HepG2 (cell line): ENCODE measurements around the gene TMEM125. TPM values are rescaled to one million over a fixed set of nuclear protein-coding genes. Genes with fewer than 3 reads are reported as not detected.
A peak's percentile ranks its signal among the peaks of the same experiment; 100 is the strongest.

Experiments used
- ATF7 ChIP-seq, 2 experiments: fragments of 450-650 bp in 1 of 2; sonication (generic) in 1 of 2; formaldehyde crosslinking in 1 of 2; IDR thresholded peaks; 2 replicates each; pipeline versions ENCODE4 v1.4.0 to v1.6.1; 2016 to 2020; ENCODE audit warnings: antibody characterized with exemption in 1 of 2, mild to moderate bottlenecking in 1 of 2, missing genetic modification reagents in 1 of 2
- ATF7-NPFF ChIP-seq: sonication (generic); formaldehyde crosslinking; IDR thresholded peaks from 2 replicates; pipeline ENCODE4 v1.8.1; 2023; ENCODE audit warnings: mild to moderate bottlenecking, low read depth, missing genetic modification reagents, moderate library complexity
- KDM5A ChIP-seq: fragments of 200-600 bp; sonication (generic); IDR thresholded peaks from 2 replicates; pipeline ENCODE4 v1.7.0; 2018; ENCODE audit warnings: antibody characterized with exemption, mild to moderate bottlenecking, low read length, borderline replicate concordance
- NFATC3 ChIP-seq: sonication (generic); formaldehyde crosslinking; IDR thresholded peaks from 2 replicates; pipeline ENCODE4 v1.5.1; 2020; ENCODE audit warnings: mild to moderate bottlenecking, missing genetic modification reagents
- PCBP1 ChIP-seq: fragments of 200-400 bp; formaldehyde crosslinking; IDR thresholded peaks from 2 replicates; pipeline ENCODE4 v1.6.1; 2017; ENCODE audit warnings: mild to moderate bottlenecking, low read depth, low read length, borderline replicate concordance
- POLR2AphosphoS5 ChIP-seq: IDR thresholded peaks from 2 replicates; pipeline ENCODE4 v1.6.1; 2012; ENCODE audit warnings: low read depth, low read length
- ZKSCAN1 ChIP-seq: fragments of 150-350 bp; IDR thresholded peaks from 2 replicates; pipeline ENCODE4 v1.6.1; 2014; ENCODE audit warnings: low read length
- ZMYM2 ChIP-seq: sonication (generic); formaldehyde crosslinking; IDR thresholded peaks from 2 replicates; pipeline ENCODE4 v1.8.0; 2022; ENCODE audit warnings: mild to moderate bottlenecking, missing genetic modification reagents
- ZNF546 ChIP-seq: sonication (generic); formaldehyde crosslinking; conservative IDR thresholded peaks from 2 replicates; pipeline ENCODE4 v1.8.1; 2023; ENCODE audit warnings: mild to moderate bottlenecking, missing genetic modification reagents
- ZNF605 ChIP-seq: sonication (generic); formaldehyde crosslinking; IDR thresholded peaks from 2 replicates; pipeline ENCODE4 v1.8.0; 2022; ENCODE audit warnings: mild to moderate bottlenecking, missing genetic modification reagents
- ZNF777 ChIP-seq: sonication (generic); formaldehyde crosslinking; IDR thresholded peaks from 2 replicates; pipeline ENCODE4 v1.4.0; 2020; ENCODE audit warnings: missing genetic modification reagents
- polyA plus RNA-seq, 8 experiments: library from polyadenylated mRNA; depleted of rRNA in 3 of 8; stranded (reverse) in 7 of 8; unstranded in 1 of 8; fragments of >200 nt; fragmentation: Illumina TruSeq in 4 of 8; extraction: Trizol in 4 of 8; gene quantifications; 2 replicates each; pipeline versions ENCODE4 v1.2.1 to v1.2.3, GENCODE V29; 2011 to 2016; ENCODE audit warnings: low read depth in 4 of 8, missing spikeins in 1 of 8, mixed read lengths in 1 of 8; ENCODE audit not compliant: insufficient read depth in 1 of 8
- total RNA-seq, 5 experiments: library from RNA; depleted of rRNA; stranded (reverse); fragments of >200 nt; fragmentation: Illumina TruSeq; extraction: Trizol; gene quantifications; 2 replicates each; pipeline ENCODE4 v1.2.3, GENCODE V29; 2016; ENCODE audit warnings: low read depth in 1 of 5
- TF ChIP-seq, protein P1 (sequence below), 2 experiments: sonication (generic) in 1 of 2; formaldehyde crosslinking in 1 of 2; IDR thresholded peaks; 2 replicates each; pipeline versions ENCODE4 v1.4.0 to v1.6.1; 2016 to 2020; ENCODE audit warnings: borderline replicate concordance in 1 of 2, low read depth in 1 of 2, mild to moderate bottlenecking in 1 of 2, missing genetic modification reagents in 1 of 2
- TF ChIP-seq, protein P2 (sequence below): sonication (generic); formaldehyde crosslinking; conservative IDR thresholded peaks from 2 replicates; pipeline ENCODE4 v1.4.0; 2020; ENCODE audit warnings: missing genetic modification reagents
- TF ChIP-seq, protein P3 (sequence below): sonication (generic); formaldehyde crosslinking; IDR thresholded peaks from 2 replicates; pipeline ENCODE4 v1.4.0; 2020; ENCODE audit warnings: mild to moderate bottlenecking, missing genetic modification reagents
- TF ChIP-seq, protein P4 (sequence below): sonication (generic); formaldehyde crosslinking; IDR thresholded peaks from 2 replicates; pipeline ENCODE4 v1.4.0; 2020; ENCODE audit warnings: missing genetic modification reagents, mild to moderate bottlenecking, borderline replicate concordance
- TF ChIP-seq, protein P5 (sequence below): IDR thresholded peaks from 2 replicates; pipeline ENCODE4 v1.6.1; 2018; ENCODE audit warnings: missing genetic modification reagents, mild to moderate bottlenecking, missing compliant biosample characterization
- TF ChIP-seq, protein P6 (sequence below): conservative IDR thresholded peaks from 2 replicates; pipeline ENCODE4 v1.6.1; 2018; ENCODE audit warnings: missing genetic modification reagents

Gene TMEM125
- total and polyA plus RNA-seq, 2 of the 13 experiments (the other 11 are each of a cell fraction or from before 2014, with no cell fraction given): 0.03 TPM; not detected in 1

DNA sequence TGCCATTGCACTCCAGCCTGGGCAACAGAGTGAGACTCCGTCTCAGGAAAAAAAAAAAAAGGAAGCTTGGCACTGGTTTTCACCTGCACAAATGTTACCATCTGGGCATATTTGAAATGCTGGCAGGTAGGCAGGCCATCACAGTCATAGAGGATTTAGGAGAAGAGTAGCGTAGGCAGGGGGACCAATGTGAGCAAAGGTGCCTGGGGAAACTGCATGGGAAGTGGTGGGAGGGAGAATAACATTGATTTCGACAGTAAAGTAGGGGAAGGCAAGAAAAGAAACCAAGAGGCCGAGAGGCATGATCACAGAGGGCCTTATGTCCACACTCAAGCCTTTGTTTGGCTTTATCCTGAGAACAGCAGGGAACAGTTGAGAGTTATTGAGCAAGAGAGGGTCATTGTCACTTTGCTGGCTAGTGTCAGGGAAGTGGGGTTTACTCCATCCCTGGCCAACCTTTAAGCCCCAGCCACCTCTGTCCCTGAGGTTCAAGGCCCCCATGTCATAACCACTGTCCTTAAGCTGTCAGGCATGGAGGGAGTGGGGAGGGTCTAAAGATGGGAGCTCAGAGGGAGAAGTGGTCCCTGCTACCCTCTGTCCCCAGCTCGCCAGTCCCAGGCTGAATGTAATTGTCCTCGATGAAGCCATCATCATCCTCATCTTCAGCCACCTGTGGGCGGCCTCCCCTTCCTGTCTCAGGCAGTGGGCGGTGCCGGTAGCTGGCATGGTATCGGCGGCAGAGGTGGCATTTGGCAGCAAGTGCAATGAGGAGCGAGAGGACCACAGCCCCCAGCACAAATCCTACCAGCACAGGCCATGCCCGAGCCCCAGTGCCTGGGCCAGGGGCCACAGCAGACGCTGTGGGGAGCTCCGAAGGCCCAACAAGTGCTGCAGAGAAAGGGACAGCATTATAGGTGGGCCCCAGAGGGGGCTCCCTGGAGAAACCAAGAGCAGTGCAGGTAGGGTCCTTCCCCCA lies 12.7 kb downstream of the TMEM125 start (continued):
- TF ChIP-seq, protein P1, sequence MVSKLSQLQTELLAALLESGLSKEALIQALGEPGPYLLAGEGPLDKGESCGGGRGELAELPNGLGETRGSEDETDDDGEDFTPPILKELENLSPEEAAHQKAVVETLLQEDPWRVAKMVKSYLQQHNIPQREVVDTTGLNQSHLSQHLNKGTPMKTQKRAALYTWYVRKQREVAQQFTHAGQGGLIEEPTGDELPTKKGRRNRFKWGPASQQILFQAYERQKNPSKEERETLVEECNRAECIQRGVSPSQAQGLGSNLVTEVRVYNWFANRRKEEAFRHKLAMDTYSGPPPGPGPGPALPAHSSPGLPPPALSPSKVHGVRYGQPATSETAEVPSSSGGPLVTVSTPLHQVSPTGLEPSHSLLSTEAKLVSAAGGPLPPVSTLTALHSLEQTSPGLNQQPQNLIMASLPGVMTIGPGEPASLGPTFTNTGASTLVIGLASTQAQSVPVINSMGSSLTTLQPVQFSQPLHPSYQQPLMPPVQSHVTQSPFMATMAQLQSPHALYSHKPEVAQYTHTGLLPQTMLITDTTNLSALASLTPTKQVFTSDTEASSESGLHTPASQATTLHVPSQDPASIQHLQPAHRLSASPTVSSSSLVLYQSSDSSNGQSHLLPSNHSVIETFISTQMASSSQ (IDR thresholded peaks at IDR 0.05; ENCODE audit: low read depth): no peak
- TF ChIP-seq, protein P1 (CRISPR knock-in tag; IDR thresholded peaks at IDR 0.05; ENCODE audit: borderline replicate concordance): no peak
- TF ChIP-seq NFATC3 (CRISPR knock-in tag) (no peak), ATF7 (IDR thresholded peaks at IDR 0.05) (no peak), ATF7 (CRISPR knock-in tag; IDR thresholded peaks at IDR 0.05) (no peak), ZNF777 (no peak), ZKSCAN1 (no peak), ZMYM2 (CRISPR knock-in tag) (0 out of 2 replicates have a peak, but pooled peaks have one; percentile 18), KDM5A (no peak), PCBP1 (no peak), ATF7-NPFF (no peak), ZNF546 (CRISPR knock-in tag) (no peak), ZNF605 (CRISPR knock-in tag) (no peak), POLR2AphosphoS5 (no peak)
- TF ChIP-seq, protein P2, sequence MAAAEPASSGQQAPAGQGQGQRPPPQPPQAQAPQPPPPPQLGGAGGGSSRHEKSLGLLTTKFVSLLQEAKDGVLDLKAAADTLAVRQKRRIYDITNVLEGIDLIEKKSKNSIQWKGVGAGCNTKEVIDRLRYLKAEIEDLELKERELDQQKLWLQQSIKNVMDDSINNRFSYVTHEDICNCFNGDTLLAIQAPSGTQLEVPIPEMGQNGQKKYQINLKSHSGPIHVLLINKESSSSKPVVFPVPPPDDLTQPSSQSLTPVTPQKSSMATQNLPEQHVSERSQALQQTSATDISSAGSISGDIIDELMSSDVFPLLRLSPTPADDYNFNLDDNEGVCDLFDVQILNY: no peak
- TF ChIP-seq, protein P3, sequence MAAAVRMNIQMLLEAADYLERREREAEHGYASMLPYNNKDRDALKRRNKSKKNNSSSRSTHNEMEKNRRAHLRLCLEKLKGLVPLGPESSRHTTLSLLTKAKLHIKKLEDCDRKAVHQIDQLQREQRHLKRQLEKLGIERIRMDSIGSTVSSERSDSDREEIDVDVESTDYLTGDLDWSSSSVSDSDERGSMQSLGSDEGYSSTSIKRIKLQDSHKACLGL (CRISPR knock-in tag): no peak
- TF ChIP-seq, protein P4, sequence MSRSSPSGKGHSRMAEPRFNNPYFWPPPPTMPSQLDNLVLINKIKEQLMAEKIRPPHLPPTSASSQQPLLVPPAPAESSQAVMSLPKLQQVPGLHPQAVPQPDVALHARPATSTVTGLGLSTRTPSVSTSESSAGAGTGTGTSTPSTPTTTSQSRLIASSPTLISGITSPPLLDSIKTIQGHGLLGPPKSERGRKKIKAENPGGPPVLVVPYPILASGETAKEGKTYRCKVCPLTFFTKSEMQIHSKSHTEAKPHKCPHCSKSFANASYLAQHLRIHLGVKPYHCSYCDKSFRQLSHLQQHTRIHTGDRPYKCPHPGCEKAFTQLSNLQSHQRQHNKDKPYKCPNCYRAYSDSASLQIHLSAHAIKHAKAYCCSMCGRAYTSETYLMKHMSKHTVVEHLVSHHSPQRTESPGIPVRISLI: no peak
- TF ChIP-seq, protein P5, sequence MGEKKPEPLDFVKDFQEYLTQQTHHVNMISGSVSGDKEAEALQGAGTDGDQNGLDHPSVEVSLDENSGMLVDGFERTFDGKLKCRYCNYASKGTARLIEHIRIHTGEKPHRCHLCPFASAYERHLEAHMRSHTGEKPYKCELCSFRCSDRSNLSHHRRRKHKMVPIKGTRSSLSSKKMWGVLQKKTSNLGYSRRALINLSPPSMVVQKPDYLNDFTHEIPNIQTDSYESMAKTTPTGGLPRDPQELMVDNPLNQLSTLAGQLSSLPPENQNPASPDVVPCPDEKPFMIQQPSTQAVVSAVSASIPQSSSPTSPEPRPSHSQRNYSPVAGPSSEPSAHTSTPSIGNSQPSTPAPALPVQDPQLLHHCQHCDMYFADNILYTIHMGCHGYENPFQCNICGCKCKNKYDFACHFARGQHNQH (CRISPR knock-in tag): peak; percentile 35; the same call in 1 of the 2 replicates
- TF ChIP-seq, protein P6, sequence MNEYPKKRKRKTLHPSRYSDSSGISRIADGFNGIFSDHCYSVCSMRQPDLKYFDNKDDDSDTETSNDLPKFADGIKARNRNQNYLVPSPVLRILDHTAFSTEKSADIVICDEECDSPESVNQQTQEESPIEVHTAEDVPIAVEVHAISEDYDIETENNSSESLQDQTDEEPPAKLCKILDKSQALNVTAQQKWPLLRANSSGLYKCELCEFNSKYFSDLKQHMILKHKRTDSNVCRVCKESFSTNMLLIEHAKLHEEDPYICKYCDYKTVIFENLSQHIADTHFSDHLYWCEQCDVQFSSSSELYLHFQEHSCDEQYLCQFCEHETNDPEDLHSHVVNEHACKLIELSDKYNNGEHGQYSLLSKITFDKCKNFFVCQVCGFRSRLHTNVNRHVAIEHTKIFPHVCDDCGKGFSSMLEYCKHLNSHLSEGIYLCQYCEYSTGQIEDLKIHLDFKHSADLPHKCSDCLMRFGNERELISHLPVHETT (CRISPR knock-in tag): no peak
